GM21619 (cell line): ENCODE results near the gene CDK13.
"Not testable (repeated sequence)": the region's sequence is repeated elsewhere in the genome, so short reads cannot be mapped to it uniquely, and the experiment has no call there.

Source experiments
- ATAC-seq: cut with Tn5 transposase; IDR thresholded peaks from one replicate; pipeline ENCODE4 v1.9.1; 2021; ENCODE audit not compliant: unreplicated experiment

Gene CDK13

DNA sequence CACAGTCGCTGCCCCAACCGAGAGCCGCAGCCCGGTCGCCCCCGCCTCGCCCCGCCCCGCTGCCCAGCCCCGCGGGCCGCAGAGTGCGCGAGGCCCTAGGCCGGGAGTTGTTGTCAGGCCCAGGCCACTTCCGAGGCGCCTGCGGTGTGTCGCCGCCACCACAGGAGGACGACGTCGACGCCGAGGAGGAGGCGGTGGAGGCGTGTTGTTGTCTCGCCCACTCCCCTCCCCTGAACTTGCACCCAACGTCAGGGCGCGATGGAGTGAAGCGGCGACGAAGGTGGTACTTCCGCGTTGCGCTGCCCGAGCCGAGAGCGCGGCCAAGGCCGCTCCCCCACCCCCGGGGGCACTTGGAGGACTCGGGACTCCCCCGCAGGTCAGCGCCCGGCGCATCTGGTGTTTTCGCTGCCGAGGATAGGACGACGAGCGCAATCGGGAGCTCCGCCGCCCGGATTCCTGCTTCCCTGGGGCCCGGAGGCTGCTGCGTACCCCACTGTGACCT lies at the start of gene CDK13:
Gene CDK13, plus strand, starts transcription at position 286 of the 502 bp plus-strand sequence. CDS start 386 bp downstream, outside the sequence.
- ATAC-seq = peak; percentile 40

- no peak for ATAC-seq
Observed at GRCh38 chr7:39904077-39904486, 46.0 kb upstream of the CDK13 start.

- no peak for ATAC-seq
Observed at GRCh38 chr7:39908141-39908540, 41.9 kb upstream of the CDK13 start.

DNA sequence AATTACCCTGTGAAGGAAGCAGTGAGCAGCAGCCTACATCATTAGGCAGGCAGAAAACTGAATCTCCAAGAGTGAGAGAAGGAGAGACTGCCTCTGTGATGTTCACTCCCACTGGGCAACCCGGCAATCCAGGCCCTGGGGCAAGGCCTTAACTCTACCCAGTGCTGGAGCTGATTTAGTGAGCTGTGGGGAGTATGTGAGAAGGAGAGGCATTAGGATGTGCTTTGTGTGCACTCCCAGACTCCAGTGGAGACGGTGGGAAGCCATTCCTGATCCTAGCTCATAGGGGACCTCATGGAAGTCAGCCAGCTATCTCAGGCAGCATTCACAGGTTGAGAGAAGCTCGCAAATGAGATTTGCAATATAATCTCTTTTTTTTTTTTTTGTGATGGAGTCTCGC lies 41.1 kb upstream of the CDK13 start:
- no peak for ATAC-seq

DNA sequence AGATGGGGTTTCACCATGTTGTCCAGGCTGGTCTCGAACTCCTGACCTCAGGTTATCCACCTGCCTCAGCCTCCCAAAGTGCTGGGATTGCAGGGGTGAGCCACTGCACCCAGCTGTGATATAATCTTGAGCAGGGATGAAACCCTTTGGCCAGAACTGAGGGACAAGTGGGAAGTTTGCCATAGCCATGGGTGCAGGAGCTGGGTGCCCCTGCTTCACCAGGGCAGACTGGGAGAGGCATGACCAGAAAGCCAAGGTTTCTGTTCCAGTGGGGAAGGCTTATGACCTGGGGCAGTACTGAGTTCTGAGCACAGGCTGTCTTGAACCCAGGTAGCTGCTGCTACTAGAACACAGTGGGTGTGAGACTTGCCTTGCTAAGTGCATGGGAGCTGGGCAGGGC lies 40.5 kb upstream of the CDK13 start:
- no peak for ATAC-seq

- ATAC-seq = no peak
Observed at GRCh38 chr7:39910108-39910869, 39.8 kb upstream of the CDK13 start.

DNA sequence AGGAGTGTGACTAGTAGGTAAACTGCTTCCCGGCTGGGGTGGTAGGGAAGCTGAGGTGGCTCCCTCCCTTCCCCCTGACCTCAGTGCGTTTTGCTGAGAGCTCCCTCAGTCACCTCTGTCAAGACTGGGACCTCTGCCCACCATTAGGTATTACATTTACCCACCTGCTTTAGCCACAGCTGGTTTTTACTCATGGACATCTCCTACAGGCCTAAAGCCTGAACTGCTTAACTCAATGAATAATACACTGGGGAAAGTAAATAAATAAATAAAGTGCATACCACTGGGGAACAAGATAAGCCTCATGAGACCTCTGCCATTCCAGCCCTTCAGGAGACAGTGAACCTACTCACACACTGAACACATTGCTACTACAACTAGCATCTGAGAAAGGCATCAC lies 38.9 kb upstream of the CDK13 start:
- no peak for ATAC-seq

DNA sequence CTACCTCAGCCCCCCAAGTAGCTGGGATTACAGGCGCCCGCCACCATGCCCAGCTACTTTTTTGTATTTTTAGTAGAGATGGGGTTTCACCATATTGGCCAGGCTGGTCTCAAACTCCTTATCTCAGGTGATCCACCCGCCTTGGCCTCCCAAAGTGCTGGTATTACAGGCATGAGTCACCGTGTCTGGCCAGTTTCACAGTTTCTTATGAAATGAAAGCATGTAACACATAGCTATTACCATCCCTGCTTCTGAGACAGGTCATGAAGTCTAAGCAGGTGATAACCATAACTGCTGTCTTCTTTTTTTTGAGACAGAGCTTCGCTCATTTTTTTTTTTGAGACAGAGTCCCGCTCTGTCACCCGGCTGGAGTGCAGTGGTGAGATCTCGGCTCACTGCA lies 34.2 kb upstream of the CDK13 start:
- ATAC-seq = not testable (repeated sequence)

- no peak for ATAC-seq
Observed at GRCh38 chr7:39919646-39920045, 30.4 kb upstream of the CDK13 start.

DNA sequence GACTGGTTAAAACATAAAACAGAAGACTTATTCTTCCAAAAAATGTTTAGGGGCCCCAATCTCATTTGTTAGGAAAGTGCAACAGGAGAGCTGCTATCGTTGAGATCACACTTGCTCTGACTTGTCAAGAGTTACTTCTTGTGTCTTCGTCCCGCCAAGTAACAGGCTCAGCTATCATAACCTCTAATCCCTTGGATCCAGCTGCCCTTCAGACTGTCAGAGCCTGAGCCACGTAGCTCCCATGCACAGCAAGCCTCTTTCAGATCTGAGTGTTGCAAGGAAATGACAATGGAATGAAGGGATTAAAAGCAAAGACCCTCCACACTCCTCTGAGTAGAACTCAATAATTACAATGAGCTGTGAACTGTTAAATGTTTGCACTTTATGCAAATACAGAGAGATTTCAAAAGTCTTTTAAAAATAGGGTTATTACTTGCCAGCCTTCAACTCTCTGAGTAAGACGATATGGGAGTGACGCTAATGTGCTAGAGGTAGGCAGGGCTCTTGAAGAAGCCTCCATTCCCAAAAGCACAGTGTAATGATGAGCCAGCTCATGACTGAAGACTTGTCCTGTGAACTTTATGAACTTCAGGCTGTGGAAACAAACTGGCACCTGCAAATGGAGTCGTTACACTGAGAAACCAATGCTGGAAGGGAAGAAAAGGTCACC lies 28.4 kb upstream of the CDK13 start:
- no peak for ATAC-seq

GRCh38 chr7:39922580-39922979 lies 27.5 kb upstream of the CDK13 start:
- ATAC-seq = no peak

DNA sequence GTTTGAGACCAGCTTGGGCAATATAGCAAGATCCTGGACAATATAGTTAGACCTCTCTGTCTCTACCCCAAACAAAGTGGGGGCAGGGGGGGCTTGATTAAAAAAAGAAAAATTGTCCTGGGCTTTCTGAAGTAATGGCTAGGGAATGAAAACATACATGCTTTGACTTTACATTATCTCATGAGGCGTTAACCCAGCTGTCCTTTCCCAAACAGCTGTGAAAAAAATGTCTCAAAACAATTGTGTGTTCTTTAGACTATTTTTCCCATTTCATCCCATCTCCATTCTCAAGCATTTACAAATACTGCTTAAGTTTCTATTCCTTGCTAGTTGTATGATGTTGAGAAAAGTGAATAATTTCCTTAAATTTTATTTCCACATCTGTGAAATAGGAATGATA lies 27.0 kb upstream of the CDK13 start:
- ATAC-seq = no peak

DNA sequence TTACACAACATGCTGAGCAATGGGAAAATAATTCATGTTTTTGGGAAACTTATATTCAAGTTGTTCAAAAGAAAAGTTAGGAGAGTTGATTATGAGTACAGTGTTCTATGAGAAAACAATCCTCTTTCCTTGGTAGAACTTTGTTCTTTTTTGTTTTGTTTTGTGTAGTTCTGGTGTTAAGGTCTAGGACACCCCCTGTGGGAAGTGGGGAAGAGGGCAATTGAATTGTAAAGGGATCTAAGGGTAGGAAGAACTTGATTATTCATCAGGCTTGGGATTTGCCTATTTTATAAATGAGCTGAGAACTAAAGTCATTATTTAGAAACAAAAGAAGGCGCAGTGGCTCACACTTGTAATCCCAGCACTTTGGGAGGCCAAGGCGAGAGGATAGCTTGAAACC lies 25.9 kb upstream of the CDK13 start:
- no peak for ATAC-seq

- ATAC-seq = no peak
Observed at GRCh38 chr7:39926111-39926510, 23.9 kb upstream of the CDK13 start.

GRCh38 chr7:39927018-39927417 lies 23.0 kb upstream of the CDK13 start:
- ATAC-seq = no peak

DNA sequence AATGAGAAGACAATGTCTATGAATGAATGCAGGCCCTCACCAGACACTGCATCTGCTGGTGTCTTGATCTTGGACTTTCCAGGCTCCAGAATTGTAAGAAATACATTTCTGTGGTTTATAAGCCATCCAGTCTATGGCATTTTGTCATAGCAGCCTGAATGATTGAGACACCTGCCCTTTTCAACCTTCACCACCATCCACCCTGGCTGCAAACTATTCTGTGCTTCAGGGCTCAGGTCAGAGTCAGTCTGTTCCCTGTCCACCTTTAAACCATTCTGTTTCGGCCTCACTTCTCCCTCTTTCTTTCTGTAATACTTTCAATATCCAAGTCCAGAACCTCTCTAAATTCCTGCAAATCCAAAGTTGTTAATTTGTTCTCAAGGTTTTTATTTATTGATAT lies 15.9 kb upstream of the CDK13 start:
- no peak for ATAC-seq

DNA sequence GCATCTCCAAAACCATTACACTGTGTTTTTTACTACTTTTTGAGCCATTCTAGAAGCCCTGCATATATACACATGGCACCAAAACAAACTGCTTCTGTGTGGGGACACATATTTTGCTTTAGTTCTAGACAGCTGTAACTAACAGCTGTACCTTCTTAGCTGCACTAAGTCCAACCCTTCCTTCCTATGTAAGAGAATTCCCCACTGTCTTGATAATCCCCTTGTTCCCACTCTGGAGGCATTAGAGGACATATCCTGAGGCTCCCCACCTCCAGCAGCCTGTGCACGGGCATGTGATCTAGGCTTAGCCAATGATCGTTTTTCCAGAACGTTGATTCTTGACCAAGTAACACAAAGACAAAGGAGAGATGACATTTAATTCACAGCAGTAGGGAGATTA lies 13.3 kb upstream of the CDK13 start:
- no peak for ATAC-seq

DNA sequence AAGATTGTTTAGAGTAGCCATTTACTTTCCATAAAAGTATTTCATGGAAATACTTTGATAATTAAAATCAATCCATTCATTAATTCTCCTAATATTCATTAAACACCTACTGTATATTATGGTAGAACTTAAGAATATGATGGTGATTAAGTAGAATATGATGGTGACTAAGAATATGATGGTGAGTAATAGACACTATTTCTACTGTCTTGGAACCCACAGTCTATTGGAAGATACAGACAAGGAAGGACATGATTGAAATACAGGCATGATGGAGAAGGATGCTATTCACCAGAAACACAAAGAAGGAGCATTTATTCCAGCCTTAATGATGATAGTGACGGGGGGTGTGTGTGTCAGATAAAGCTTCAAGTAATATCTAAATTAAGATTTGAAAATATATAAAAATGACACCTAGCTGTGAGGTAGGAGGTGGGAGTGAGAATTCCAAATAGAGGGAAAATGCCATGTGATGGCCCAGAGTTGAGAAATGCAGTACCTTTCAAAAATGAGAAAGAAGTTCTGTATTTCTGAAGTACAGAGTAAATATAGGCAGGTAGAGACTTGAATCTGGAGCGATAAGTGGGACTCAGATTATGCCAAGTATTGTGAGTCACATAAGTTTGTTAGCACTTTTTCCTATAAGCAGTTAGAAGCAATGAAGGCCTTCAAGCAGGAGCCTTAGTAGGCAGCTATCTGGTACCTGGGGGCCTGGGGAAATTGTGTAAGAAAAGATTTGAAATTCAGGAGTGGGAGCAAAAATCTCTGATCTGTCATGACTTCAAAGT lies 12.5 kb upstream of the CDK13 start:
- ATAC-seq = no peak

DNA sequence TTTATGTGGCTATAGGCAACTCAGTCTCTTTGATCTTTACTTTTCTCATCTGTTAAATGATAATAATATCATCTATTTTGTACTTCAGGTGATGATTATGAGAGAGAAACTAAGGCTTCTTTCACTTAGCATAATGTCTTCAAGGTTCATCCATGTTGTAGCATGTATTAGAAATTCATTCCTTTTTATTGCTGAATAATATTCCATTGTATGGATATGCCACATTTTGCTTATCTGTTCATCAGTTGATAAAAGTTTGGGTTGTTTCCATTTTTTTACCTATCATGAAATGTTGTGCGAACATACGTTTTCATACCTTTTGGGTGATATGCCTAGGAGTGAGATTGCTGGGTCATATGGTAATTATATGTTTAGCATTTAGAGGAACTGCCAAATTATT lies 7.2 kb upstream of the CDK13 start:
- ATAC-seq = no peak

DNA sequence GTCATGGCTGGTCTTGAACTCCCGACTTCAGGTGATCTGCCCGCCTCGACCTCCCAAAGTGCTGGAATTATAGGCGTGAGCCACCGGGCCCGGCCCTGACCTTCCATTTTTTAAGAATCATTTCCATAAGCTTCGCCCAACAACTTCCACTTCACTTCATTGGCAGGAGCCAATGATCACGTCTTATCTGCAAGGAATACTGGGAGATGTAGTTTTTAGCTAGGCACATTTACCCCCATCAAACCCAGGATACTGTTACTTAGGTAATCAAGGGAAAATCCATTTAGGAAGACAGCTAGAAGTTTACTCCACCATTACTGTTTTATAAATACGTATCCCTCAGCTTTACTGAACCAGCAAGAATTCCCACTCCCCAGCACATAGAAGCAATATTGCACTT lies 3.4 kb upstream of the CDK13 start:
- no peak for ATAC-seq

DNA sequence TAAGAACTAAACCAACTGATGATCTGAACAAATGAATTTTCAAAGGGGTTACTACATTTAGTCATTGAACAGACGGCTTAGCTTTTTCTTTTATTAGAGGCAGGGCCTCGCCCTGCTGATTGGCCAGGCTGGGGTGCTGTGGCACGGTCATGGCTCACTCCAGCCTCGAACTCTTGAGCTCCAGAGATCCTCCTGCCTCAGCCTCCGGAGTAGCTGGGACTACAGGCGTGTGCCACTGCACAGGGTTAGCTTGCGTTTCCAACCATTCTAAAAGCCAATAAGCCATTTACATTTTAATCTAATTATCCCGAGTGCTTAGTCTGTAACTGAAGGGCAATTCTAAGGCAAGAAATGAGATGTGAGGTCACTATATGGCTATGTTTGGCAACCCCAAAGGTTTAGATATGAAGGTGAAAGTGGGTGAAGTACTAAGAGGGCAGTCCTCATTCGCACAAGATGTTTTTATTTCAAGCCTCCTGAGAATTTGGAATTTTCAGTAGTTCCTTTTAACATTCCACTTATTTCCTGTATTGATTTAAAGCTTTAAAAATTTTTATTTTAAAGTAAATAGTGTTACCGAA lies 1.6 kb upstream of the CDK13 start:
- no peak for ATAC-seq
